Measurements from ENCODE around the gene PIKFYVE.
"Not testable (repeated sequence)": the region's sequence is repeated elsewhere in the genome, so short reads cannot be mapped to it uniquely, and the experiment has no call there.

Gene PIKFYVE

GRCh38 chr2:208371634-208371935 lies 105.5 kb downstream of the PIKFYVE start:
- no peak for TF ChIP-seq CTCF (IDR thresholded peaks at IDR 0.05; ENCODE audit: poor library complexity, severe bottlenecking)
- DNase-seq (ENCODE audit: low spot score): no peak
- no peak overlapping the region for H3K4me3 ChIP-seq (ENCODE audit: severe bottlenecking)
- no peaks in the 10 kb centered on the region for H3K27me3 ChIP-seq (ENCODE audit: insufficient read depth, poor library complexity, severe bottlenecking)
- H3K4me1 ChIP-seq (ENCODE audit: insufficient read depth, poor library complexity, severe bottlenecking): peaks cover 12% of the 10 kb centered on the region
- no peak overlapping the region for H3K27ac ChIP-seq (ENCODE audit: poor library complexity, severe bottlenecking)
- ATAC-seq (ENCODE audit: low read depth): no peak
- H3K9me3 ChIP-seq (ENCODE audit: severe bottlenecking): no peaks in the 10 kb centered on the region
- no peaks in the 10 kb centered on the region for H3K36me3 ChIP-seq (ENCODE audit: low read depth)

DNA sequence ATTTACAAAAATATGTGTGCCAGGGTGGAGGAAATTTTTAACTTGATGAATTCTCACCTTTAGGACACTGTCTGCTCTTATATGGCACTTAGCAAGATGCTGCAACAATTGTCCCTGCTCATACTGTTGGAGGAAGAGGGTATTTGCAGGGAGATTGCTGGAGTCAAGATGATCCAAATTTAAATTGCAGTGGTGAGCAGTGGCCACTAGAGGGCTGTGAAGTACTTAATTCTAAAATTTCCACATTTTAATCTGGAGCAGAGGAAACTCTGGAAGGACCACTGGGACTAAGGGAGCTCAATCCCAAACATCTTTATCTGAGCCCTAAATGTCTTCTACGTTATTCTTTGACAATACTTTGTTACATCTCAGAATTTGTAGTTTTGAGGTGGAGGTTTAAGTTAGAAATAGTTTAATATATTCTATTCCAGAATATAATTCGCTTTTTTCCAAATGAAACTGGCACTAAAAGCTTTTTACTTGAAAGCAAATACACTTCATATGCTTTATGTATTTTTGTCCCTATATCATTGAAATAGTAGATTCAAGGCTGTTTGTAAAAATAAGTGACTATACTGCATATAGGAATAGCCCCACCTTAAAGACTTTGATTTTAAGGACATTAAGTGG lies 107.5 kb downstream of the PIKFYVE start:
- DNase-seq (ENCODE audit: low spot score) (no peak), ATAC-seq (ENCODE audit: low read depth) (0 out of 3 replicates have a peak, but pooled peaks have one; percentile 11)
- no peaks in the 10 kb centered on the region for H3K9me3 ChIP-seq (ENCODE audit: severe bottlenecking)
- peaks cover 12% of the 10 kb centered on the region for H3K4me1 ChIP-seq (ENCODE audit: insufficient read depth, poor library complexity, severe bottlenecking)
- H3K36me3 ChIP-seq (ENCODE audit: low read depth): no peaks in the 10 kb centered on the region
- peak; percentile 91 for TF ChIP-seq CTCF (IDR thresholded peaks at IDR 0.05; ENCODE audit: poor library complexity, severe bottlenecking)
- no peak overlapping the region for H3K4me3 ChIP-seq (ENCODE audit: severe bottlenecking)
- H3K27ac ChIP-seq (ENCODE audit: poor library complexity, severe bottlenecking): no peak overlapping the region
- H3K27me3 ChIP-seq (ENCODE audit: insufficient read depth, poor library complexity, severe bottlenecking): no peaks in the 10 kb centered on the region

GRCh38 chr2:208375491-208376068 lies 109.5 kb downstream of the PIKFYVE start:
- Histone ChIP-seq H3K4me3 (ENCODE audit: severe bottlenecking) (no peak overlapping the region), H3K27ac (ENCODE audit: poor library complexity, severe bottlenecking) (no peak overlapping the region), H3K4me1 (ENCODE audit: insufficient read depth, poor library complexity, severe bottlenecking) (no peaks in the 10 kb centered on the region), H3K27me3 (ENCODE audit: insufficient read depth, poor library complexity, severe bottlenecking) (no peaks in the 10 kb centered on the region), H3K9me3 (ENCODE audit: severe bottlenecking) (no peaks in the 10 kb centered on the region), H3K36me3 (ENCODE audit: low read depth) (no peaks in the 10 kb centered on the region)
- ATAC-seq (ENCODE audit: low read depth) (no peak), DNase-seq (ENCODE audit: low spot score) (no peak)
- no peak for TF ChIP-seq CTCF (IDR thresholded peaks at IDR 0.05; ENCODE audit: poor library complexity, severe bottlenecking)

- not testable (repeated sequence) for H3K9me3 ChIP-seq (ENCODE audit: severe bottlenecking); H3K36me3 ChIP-seq (ENCODE audit: low read depth); H3K27ac ChIP-seq (ENCODE audit: poor library complexity, severe bottlenecking); DNase-seq (ENCODE audit: low spot score); H3K27me3 ChIP-seq (ENCODE audit: insufficient read depth, poor library complexity, severe bottlenecking); ATAC-seq (ENCODE audit: low read depth); H3K4me1 ChIP-seq (ENCODE audit: insufficient read depth, poor library complexity, severe bottlenecking); H3K4me3 ChIP-seq (ENCODE audit: severe bottlenecking)
Observed at GRCh38 chr2:208377344-208377860, 111.3 kb downstream of the PIKFYVE start.

- TF ChIP-seq CTCF (IDR thresholded peaks at IDR 0.05; ENCODE audit: poor library complexity, severe bottlenecking): no peak
- H3K36me3 ChIP-seq (ENCODE audit: low read depth): no peaks in the 10 kb centered on the region
- H3K27ac ChIP-seq (ENCODE audit: poor library complexity, severe bottlenecking): no peak overlapping the region
- H3K4me1 ChIP-seq (ENCODE audit: insufficient read depth, poor library complexity, severe bottlenecking): no peaks in the 10 kb centered on the region
- H3K4me3 ChIP-seq (ENCODE audit: severe bottlenecking): no peak overlapping the region
- no peaks in the 10 kb centered on the region for H3K27me3 ChIP-seq (ENCODE audit: insufficient read depth, poor library complexity, severe bottlenecking)
- no peak for ATAC-seq (ENCODE audit: low read depth)
- no peak for DNase-seq (ENCODE audit: low spot score)
- no peaks in the 10 kb centered on the region for H3K9me3 ChIP-seq (ENCODE audit: severe bottlenecking)
Observed at GRCh38 chr2:208379192-208379591, 113.1 kb downstream of the PIKFYVE start.
